ENCODE results near the gene ABCC6. TPM values are rescaled to one million over a fixed set of nuclear protein-coding genes. Genes with fewer than 3 reads are reported as not detected.
"Not testable (repeated sequence)": the region's sequence is repeated elsewhere in the genome, so short reads cannot be mapped to it uniquely, and the experiment has no call there.

ABCC6 gene
- total and polyA plus RNA-seq, 2 of the 13 experiments (the other 11 are each of a cell fraction or from before 2014, with no cell fraction given), result 82.4 to 105 TPM

GRCh38 chr16:16182918-16183317, 40.4 kb downstream of the ABCC6 start (continued):
- 0 out of 2 replicates have a peak, but pooled peaks have one; percentile 67 for TF ChIP-seq ZNF318 (CRISPR knock-in tag; IDR thresholded peaks at IDR 0.05)

- in situ Hi-C loops (cut with HindIII; ENCODE audit: extremely low pct_ligation_motif_present, low pct_unique_long_range_greater_than_20kb); ATAC-seq; POLR2A ChIA-PET; H3K27ac ChIP-seq (ENCODE audit: extremely low read length, insufficient read depth, low read length); H3K4me3 ChIP-seq (replicated peaks in 1 of 3; ENCODE audit: insufficient read depth in 1 of 3, low read depth in 2 of 3, low read length in 3 of 3); H3K9ac ChIP-seq (ENCODE audit: insufficient read depth, low read depth, low read length); CTCF ChIA-PET (ENCODE audit: low intra/inter-chr PET ratio, low total read pairs); intact Hi-C loops (cut with micrococcal nuclease; ENCODE audit: unreplicated experiment); H2AFZ ChIP-seq (ENCODE audit: low read length); FAIRE-seq; H3K9me3 ChIP-seq (ENCODE audit: low read length); H3K4me1 ChIP-seq (ENCODE audit: insufficient read depth, low read length); H3K4me2 ChIP-seq (ENCODE audit: low read depth, low read length); DNase-seq (ENCODE audit: low spot score); H4K20me1 ChIP-seq (ENCODE audit: insufficient read depth, low read length); H3K79me2 ChIP-seq (ENCODE audit: insufficient read depth, low read length); H3K27me3 ChIP-seq (ENCODE audit: control insufficient read depth in 1 of 2, insufficient read depth in 2 of 2, low read length in 2 of 2); BruUV-seq (replicated peaks): not testable (repeated sequence)
- TF ChIP-seq CEBPB (IDR thresholded peaks at IDR 0.05; ENCODE audit: borderline replicate concordance, low read depth, low read length), result peak; percentile 25; the same call in 1 of the 2 replicates
- H3K36me3 ChIP-seq (replicated peaks in 1 of 2; ENCODE audit: control insufficient read depth in 1 of 2, insufficient read depth in 2 of 2, low read length in 2 of 2), result peaks cover 58 to 93% of the 10 kb centered on the region in 2 experiments
- 97% methylated on average over 3 of the region's 3 CpGs for WGBS (ENCODE audit: low lambda C conversion rate)
Measured at GRCh38 chr16:16181748-16182147, 41.5 kb downstream of the ABCC6 start.

Data from HepG2 (cell line).